ENCODE measurements around the gene FRAT1. TPM values are rescaled to one million over a fixed set of nuclear protein-coding genes. Genes with fewer than 3 reads are reported as not detected.

FRAT1 gene, protein sequence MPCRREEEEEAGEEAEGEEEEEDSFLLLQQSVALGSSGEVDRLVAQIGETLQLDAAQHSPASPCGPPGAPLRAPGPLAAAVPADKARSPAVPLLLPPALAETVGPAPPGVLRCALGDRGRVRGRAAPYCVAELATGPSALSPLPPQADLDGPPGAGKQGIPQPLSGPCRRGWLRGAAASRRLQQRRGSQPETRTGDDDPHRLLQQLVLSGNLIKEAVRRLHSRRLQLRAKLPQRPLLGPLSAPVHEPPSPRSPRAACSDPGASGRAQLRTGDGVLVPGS
- 3.2 and 3.5 TPM in 2 replicates for total RNA-seq
- 2.2 and 2.4 TPM in 2 replicates for polyA plus RNA-seq
- polyA plus RNA-seq (2011; cell fraction: cytosol; rRNA removed), result 1.3 and 1.8 TPM in 2 replicates
- 1.1 and 1.4 TPM in 2 replicates for polyA plus RNA-seq (2011; cell fraction: nucleus; rRNA removed)
- polyA plus RNA-seq (2012), result 1.2 and 1.5 TPM in 2 replicates
- polyA minus RNA-seq, result 1.2 and 1.9 TPM in 2 replicates
- 3.9 TPM for polyA minus RNA-seq (2011; cell fraction: cytosol; rRNA and poly(A)+ RNA removed)
- 2.5 and 4.2 TPM in 2 replicates for polyA minus RNA-seq (2011; cell fraction: nucleus; rRNA and poly(A)+ RNA removed)
- percentile 34 among the genes with signal in this experiment for Bru-seq, nascent RNA
- BruChase-seq, experiment 1, labeled RNA remaining after a 6-hour chase, result percentile 27 among the genes with signal in this experiment
- BruChase-seq, experiment 2, labeled RNA remaining after a 2-hour chase, result percentile 43 among the genes with signal in this experiment
- long read RNA-seq, transcript FRAT1-201 (1 exons, 2,649 nt), result major isoform, 5 of 5 reads
- long read RNA-seq, partial matches to known transcripts, result 0 of 5 reads
- long read RNA-seq, other reads (novel, unspliced or antisense), result 0 of 5 reads

DNA sequence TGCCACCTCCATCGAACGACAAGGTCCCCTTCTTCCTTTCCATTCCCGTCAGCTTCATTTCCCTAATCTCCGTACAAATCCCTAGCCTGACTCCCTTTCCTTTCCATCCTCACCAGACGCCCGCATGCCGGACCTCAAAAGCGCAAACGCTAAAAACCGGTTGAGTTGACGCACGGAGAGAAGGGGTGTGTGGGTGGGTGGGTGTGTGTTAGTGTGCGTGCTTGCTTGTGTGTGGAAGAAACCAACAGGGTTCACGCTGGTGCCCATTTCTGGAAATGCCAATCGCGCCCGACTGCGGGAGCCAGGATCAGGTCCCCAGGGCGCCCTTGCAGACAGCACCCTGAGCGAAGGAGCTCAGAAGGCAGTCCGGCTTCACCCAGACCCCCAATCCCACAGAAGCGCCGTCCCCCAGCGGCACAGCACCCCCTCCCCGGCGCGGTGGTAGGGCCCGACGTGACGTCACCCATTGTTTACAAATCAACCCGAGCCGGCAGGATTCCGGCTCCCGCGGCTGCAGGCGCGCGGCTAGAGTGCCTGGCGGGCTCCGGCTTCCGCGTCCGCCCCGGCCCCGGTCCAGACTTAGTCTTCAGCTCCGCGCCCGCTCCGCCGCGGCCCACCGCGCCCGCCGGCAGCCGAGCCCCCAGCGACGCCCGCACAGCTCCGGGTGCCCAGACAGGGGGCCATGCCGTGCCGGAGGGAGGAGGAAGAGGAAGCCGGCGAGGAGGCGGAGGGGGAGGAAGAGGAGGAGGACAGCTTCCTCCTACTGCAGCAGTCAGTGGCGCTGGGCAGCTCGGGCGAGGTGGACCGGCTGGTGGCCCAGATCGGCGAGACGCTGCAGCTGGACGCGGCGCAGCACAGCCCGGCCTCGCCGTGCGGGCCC, at the start of gene FRAT1:
Gene FRAT1 (plus strand): TSS at position 500 of the 880 bp plus-strand sequence. CDS start 183 bp downstream, at position 683.
- ChIA-PET CTCF (interaction anchor here (0.9 to 3.5 kb wide), 5 partner anchors 14 to 246 kb away, joined by 3 to 37 read pairs (median 7); no protein-coding TSS in a partner anchor), POLR2A (interaction anchor here (1.2 to 1.9 kb wide), 2 partner anchors 14 to 40 kb away, joined by 3 to 10 read pairs; partner anchors contain the start of gene FRAT2)
- no peaks in the 10 kb centered on the region for H4K20me1 ChIP-seq (replicated peaks; ENCODE audit: control insufficient read depth, extremely low read depth, insufficient read depth, low read length)
- no peaks in the 10 kb centered on the region for H3K9me3 ChIP-seq (replicated peaks; ENCODE audit: control insufficient read depth, insufficient read depth, low read length)
- no peaks in the 10 kb centered on the region for H3K9me1 ChIP-seq (replicated peaks; ENCODE audit: control insufficient read depth, extremely low read depth, insufficient read depth, low read length)
- peaks cover 15% of the 10 kb centered on the region for H3K4me1 ChIP-seq (ENCODE audit: control insufficient read depth, extremely low read depth, insufficient read depth, low read length)
- BruUV-seq (replicated peaks), result no TSS peak
- no peaks in the 10 kb centered on the region for H3K79me2 ChIP-seq (ENCODE audit: control insufficient read depth, insufficient read depth, low read length)
- FAIRE-seq (peak; percentile 89), DNase-seq (ENCODE audit: low read depth, low spot score) (peak; percentile 93)
- H3K27me3 ChIP-seq (ENCODE audit: control insufficient read depth in 2 of 2, insufficient read depth in 2 of 2, low read length in 2 of 2), result no peaks in the 10 kb centered on the region
- peak within 1 kb of the TSS; percentile 95 for H3K9ac ChIP-seq (replicated peaks; ENCODE audit: extremely low read depth, insufficient read depth, low read length)
- H3K4me3 ChIP-seq (replicated peaks in 1 of 3; ENCODE audit: insufficient read depth in 1 of 3, low read depth in 1 of 3, low read length in 3 of 3), result peak within 1 kb of the TSS; percentile 39 to 74 (median 58)
- H2AFZ ChIP-seq (ENCODE audit: low read depth, low read length), result peak within 1 kb of the TSS; percentile 92
- dilution Hi-C loops (cut with MboI; ENCODE audit: extremely low pct_ligation_motif_present, low sequenced_read_pairs) (no loop called here), intact Hi-C loops (cut with micrococcal nuclease) (loop anchor here (1.0 kb wide), 1 partner anchor 27 kb away; the partner anchor contains the start of gene ARHGAP19)
- H3K4me2 ChIP-seq (ENCODE audit: insufficient read depth, low read length), result peak within 1 kb of the TSS; percentile 95
- peak within 1 kb of the TSS; percentile 95 for H3K27ac ChIP-seq (ENCODE audit: insufficient read depth, low read depth, low read length)
- TF ChIP-seq EZH2 (IDR thresholded peaks at IDR 0.05; ENCODE audit: borderline replicate concordance, low read depth, low read length, severe bottlenecking) (no peak), JUN (IDR thresholded peaks at IDR 0.05; ENCODE audit: borderline replicate concordance, insufficient read depth, insufficient read length, low read depth) (peak; percentile 16), GATA2 (IDR thresholded peaks at IDR 0.05; ENCODE audit: insufficient read depth, insufficient read length, low read depth, low read length) (no peak), POLR2A (IDR thresholded peaks at IDR 0.05; ENCODE audit: low read depth, low read length) (peak; percentile 26), MYC (IDR thresholded peaks at IDR 0.05; ENCODE audit: low read depth, low read length) (no peak), FOS (IDR thresholded peaks at IDR 0.05; ENCODE audit: borderline replicate concordance, insufficient read depth, low read length) (no peak), POLR2AphosphoS5 (IDR thresholded peaks at IDR 0.05; ENCODE audit: insufficient read depth, low read depth, low read length) (peak; percentile 69)
- TF ChIP-seq, protein P1, sequence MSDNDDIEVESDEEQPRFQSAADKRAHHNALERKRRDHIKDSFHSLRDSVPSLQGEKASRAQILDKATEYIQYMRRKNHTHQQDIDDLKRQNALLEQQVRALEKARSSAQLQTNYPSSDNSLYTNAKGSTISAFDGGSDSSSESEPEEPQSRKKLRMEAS (IDR thresholded peaks at IDR 0.05; ENCODE audit: insufficient read depth, insufficient read length), result no peak
- TF ChIP-seq, protein P2, sequence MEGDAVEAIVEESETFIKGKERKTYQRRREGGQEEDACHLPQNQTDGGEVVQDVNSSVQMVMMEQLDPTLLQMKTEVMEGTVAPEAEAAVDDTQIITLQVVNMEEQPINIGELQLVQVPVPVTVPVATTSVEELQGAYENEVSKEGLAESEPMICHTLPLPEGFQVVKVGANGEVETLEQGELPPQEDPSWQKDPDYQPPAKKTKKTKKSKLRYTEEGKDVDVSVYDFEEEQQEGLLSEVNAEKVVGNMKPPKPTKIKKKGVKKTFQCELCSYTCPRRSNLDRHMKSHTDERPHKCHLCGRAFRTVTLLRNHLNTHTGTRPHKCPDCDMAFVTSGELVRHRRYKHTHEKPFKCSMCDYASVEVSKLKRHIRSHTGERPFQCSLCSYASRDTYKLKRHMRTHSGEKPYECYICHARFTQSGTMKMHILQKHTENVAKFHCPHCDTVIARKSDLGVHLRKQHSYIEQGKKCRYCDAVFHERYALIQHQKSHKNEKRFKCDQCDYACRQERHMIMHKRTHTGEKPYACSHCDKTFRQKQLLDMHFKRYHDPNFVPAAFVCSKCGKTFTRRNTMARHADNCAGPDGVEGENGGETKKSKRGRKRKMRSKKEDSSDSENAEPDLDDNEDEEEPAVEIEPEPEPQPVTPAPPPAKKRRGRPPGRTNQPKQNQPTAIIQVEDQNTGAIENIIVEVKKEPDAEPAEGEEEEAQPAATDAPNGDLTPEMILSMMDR (IDR thresholded peaks at IDR 0.05; ENCODE audit: extremely low read depth in 1 of 2, insufficient read depth in 1 of 2, low read depth in 1 of 2, low read length in 2 of 2), result no peak
- H3K36me3 ChIP-seq (ENCODE audit: control insufficient read depth in 2 of 2, extremely low read depth in 1 of 2, insufficient read depth in 2 of 2, low read length in 2 of 2), result no peaks in the 10 kb centered on the region

All from endothelial cell of umbilical vein (primary cell).